Nephron progenitor cell (in vitro differentiated cells): Measurements from ENCODE around the gene FRMD4A.
"Not testable (repeated sequence)": the region's sequence is repeated elsewhere in the genome, so short reads cannot be mapped to it uniquely, and the experiment has no call there.

Experiments
- DNase-seq: peaks from one replicate; pipeline ENCODE4 v3.0.0; 2021
- H3K27ac Mint-ChIP-seq: 2 replicates; pipeline ENCODE4 v1.8.0; 2021; ENCODE audit warnings: mild to moderate bottlenecking, moderate library complexity, mixed read lengths
- H3K27me3 Mint-ChIP-seq: 2 replicates; pipeline ENCODE4 v1.8.0; 2021; ENCODE audit warnings: mild to moderate bottlenecking, low read depth, mixed read lengths; ENCODE audit not compliant: poor library complexity
- H3K36me3 Mint-ChIP-seq: 2 replicates; pipeline ENCODE4 v1.8.0; 2021; ENCODE audit warnings: low read depth, mixed read lengths
- H3K4me1 Mint-ChIP-seq: 2 replicates; pipeline ENCODE4 v1.8.0; 2021; ENCODE audit warnings: mixed read lengths
- H3K4me3 Mint-ChIP-seq: 2 replicates; pipeline ENCODE4 v1.8.0; 2021; ENCODE audit warnings: mild to moderate bottlenecking, moderate library complexity, mixed read lengths
- H3K9me3 Mint-ChIP-seq: 2 replicates; pipeline ENCODE4 v1.8.0; 2021; ENCODE audit warnings: mild to moderate bottlenecking, moderate library complexity, mixed read lengths
- TF ChIP-seq, protein P1 (sequence below): fragments of 200-600 bp; sonication (generic); IDR thresholded peaks from 2 replicates; pipeline ENCODE4 v1.5.0; 2021; ENCODE audit warnings: antibody characterized with exemption

FRMD4A gene

DNA sequence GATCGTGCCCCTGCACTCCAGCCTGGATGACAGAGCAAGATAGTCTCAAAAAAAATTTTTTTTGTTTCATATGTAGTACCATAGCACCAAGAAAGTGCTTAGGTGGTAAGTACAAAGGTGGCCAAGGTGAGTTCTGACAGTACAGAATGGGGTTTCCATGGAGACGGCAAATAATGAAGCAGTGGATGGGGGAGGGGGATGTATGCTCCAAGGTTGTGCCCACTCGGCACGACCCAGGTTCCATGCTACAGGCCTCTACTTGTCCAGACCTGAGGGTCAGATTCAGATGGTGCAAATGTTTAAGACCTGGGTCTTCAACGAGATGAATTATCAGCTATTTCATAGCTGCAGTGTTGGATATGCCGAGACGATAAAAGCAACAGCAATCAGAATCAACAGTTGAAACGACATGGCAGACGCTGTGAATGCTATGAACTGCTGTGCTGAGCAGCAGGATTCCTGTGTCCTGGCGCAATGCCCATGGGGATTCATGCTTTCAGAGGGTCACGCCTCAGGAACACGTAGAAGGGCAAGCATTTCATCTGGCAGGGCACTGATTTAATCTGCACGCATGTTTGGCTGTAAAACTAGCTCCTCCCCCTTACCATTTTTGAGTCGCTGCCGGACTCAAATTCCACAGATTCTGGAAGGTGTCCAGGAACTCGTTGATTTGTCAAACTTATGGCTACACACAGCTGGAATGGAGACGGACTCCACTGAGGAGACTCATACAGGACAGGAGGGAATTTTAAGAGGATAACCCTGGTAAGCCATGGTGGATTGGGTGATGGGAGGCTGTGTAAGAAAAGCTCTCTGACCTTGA lies 256.5 kb downstream of the FRMD4A start:
- H3K27me3 Mint-ChIP-seq = peaks cover 8% of the 10 kb centered on the region
- no peak overlapping the region for H3K27ac Mint-ChIP-seq
- TF ChIP-seq, protein P1, sequence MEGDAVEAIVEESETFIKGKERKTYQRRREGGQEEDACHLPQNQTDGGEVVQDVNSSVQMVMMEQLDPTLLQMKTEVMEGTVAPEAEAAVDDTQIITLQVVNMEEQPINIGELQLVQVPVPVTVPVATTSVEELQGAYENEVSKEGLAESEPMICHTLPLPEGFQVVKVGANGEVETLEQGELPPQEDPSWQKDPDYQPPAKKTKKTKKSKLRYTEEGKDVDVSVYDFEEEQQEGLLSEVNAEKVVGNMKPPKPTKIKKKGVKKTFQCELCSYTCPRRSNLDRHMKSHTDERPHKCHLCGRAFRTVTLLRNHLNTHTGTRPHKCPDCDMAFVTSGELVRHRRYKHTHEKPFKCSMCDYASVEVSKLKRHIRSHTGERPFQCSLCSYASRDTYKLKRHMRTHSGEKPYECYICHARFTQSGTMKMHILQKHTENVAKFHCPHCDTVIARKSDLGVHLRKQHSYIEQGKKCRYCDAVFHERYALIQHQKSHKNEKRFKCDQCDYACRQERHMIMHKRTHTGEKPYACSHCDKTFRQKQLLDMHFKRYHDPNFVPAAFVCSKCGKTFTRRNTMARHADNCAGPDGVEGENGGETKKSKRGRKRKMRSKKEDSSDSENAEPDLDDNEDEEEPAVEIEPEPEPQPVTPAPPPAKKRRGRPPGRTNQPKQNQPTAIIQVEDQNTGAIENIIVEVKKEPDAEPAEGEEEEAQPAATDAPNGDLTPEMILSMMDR = no peak
- H3K4me3 Mint-ChIP-seq = no peak overlapping the region
- H3K36me3 Mint-ChIP-seq = peaks cover 4% of the 10 kb centered on the region
- peaks cover 16% of the 10 kb centered on the region for H3K9me3 Mint-ChIP-seq
- peaks cover 5% of the 10 kb centered on the region for H3K4me1 Mint-ChIP-seq
- DNase-seq = no peak

DNA sequence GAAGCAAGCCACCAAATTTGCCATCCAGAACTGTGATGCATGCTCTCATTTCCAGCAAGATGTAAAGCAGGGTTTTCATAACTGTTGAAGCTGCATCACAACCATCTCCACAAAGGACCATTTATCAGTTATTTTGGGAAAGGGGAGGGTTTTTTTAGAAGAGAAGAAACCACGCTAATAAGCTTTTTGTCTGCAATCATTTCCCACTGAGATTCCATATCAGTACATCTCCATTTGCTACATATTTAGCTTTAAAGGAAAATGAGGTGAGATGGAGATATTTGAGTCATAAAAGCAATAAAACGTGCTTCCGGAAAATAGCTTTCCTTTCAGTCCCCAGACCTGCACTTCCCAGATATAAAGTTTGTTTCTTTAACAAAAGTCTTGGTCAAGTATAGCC lies 258.2 kb downstream of the FRMD4A start:
- peaks cover 5% of the 10 kb centered on the region for H3K4me1 Mint-ChIP-seq
- H3K36me3 Mint-ChIP-seq = peaks cover under 1% of the 10 kb centered on the region
- H3K4me3 Mint-ChIP-seq = no peak overlapping the region
- H3K27ac Mint-ChIP-seq = no peak overlapping the region
- TF ChIP-seq, protein P1 = no peak
- H3K27me3 Mint-ChIP-seq = no peaks in the 10 kb centered on the region
- H3K9me3 Mint-ChIP-seq = peaks cover under 1% of the 10 kb centered on the region
- DNase-seq = no peak

DNA sequence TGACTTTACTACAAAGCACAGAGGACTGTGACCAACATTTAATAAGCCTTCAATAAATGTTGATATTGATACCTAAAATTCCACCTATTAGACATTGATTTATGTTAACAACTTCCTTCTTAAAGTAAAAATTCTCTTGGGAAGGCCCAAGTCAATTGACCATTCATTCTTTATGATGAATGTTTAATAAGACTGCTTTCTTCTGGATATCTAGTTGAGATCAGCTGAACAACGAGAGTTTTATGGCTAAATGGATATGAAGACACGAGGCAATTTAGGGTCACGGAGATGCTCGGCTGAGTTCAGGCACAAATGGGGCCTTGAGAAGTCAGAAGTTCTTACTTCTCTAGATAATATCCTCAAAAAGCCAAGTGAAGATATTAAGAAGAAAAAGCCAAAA lies 258.8 kb downstream of the FRMD4A start:
- DNase-seq = no peak
- Mint-ChIP-seq H3K4me1 (peaks cover 5% of the 10 kb centered on the region), H3K36me3 (no peaks in the 10 kb centered on the region), H3K27ac (no peak overlapping the region), H3K9me3 (peaks cover 6% of the 10 kb centered on the region), H3K4me3 (no peak overlapping the region), H3K27me3 (no peaks in the 10 kb centered on the region)
- TF ChIP-seq, protein P1 = no peak

DNA sequence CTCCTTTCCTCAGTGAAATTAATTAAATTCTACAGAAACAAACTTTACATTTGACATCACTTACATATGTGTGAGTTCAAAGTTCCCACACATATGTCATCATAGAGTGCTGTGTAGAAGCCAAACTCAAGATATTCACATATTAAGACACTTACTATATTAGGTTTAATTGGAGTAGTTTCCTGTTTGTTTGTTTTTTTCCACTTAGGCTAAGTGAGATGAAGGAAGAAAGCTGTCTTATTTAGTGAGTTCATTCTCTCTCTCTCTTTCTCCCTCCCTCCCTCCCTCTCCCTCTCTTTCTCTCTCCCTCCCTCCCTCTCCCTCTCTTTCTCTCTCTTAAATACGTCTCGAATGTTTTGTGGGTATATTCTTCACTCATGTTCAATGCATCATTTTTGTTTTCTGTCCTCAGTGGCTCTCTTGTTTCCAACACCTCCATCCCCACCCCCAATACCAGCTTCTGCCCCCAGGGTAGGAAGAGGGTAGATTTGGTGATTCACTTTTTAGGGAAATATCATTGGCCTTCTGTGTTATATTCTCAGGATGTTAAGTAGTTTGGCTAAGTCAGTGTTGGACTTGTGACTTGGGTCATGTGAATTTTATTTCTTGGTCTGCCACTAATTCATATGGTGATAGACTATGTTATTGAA lies 262.0 kb downstream of the FRMD4A start:
- no peaks in the 10 kb centered on the region for H3K27me3 Mint-ChIP-seq
- H3K27ac Mint-ChIP-seq = no peak overlapping the region
- no peaks in the 10 kb centered on the region for H3K4me1 Mint-ChIP-seq
- DNase-seq = no peak
- no peak overlapping the region for H3K4me3 Mint-ChIP-seq
- peaks cover 6% of the 10 kb centered on the region for H3K36me3 Mint-ChIP-seq
- peaks cover 11% of the 10 kb centered on the region for H3K9me3 Mint-ChIP-seq
- TF ChIP-seq, protein P1 = no peak

DNA sequence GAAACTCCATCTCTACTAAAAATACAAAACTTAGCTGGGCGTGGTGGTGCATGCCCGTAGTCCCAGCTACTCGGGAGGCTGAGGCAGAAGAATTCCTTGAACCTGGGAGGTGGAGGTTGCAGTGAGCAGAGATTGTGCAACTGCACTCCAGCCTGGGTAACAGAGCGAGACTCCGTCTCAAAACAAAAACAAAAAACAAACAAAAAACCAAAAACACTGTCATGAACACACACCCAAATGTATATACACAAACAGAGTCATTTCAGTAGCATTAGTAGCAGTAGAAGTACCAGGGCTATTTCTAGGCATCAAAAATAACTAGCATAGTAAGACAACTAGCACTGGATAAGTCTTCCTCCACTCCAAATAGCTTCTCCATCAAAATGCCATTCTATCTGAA lies 263.1 kb downstream of the FRMD4A start:
- H3K27ac Mint-ChIP-seq, H3K36me3 Mint-ChIP-seq, DNase-seq, H3K4me3 Mint-ChIP-seq, H3K27me3 Mint-ChIP-seq, H3K4me1 Mint-ChIP-seq: not testable (repeated sequence)
- H3K9me3 Mint-ChIP-seq = peaks cover 11% of the 10 kb centered on the region

DNA sequence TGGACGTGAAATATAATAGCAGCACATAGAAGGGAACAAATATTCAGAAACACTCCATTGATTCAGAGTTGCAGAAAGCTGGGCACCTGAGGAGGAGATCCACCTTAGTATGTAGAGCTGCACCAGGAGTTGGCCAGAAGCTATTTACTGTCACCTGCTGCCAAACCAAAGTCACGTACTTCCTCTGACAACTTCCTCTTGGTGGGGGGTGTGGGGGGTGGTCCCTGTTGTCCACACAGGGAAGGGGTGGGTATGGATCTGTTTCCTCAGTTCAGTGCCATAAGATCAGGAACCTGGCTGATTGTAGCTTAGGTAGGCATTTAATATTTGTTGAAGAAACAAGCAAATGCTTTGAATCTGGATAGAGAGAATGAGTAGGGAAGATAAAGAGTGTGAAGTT lies 264.6 kb downstream of the FRMD4A start:
- no peak for DNase-seq
- H3K4me3 Mint-ChIP-seq = no peak overlapping the region
- peaks cover 6% of the 10 kb centered on the region for H3K36me3 Mint-ChIP-seq
- no peaks in the 10 kb centered on the region for H3K4me1 Mint-ChIP-seq
- TF ChIP-seq, protein P1 = no peak
- H3K9me3 Mint-ChIP-seq = peaks cover 11% of the 10 kb centered on the region
- H3K27ac Mint-ChIP-seq = no peak overlapping the region
- H3K27me3 Mint-ChIP-seq = peaks cover 4% of the 10 kb centered on the region
